Testis (tissue), 2 donors: ENCODE data around the gene SEC24B.

Experiments used
- CTCF ChIP-seq, 3 experiments: fragments of 450-650 bp in 2 of 3; fragments of 200-600 bp in 1 of 3; sonication (generic) in 1 of 3; IDR thresholded peaks; one replicate each; pipeline ENCODE4 v1.5.1; 2016 to 2019; ENCODE audit warnings: antibody characterized with exemption in 3 of 3, mild to moderate bottlenecking in 2 of 3, moderate library complexity in 1 of 3
- POLR2A ChIP-seq: fragments of 450-650 bp; IDR thresholded peaks from one replicate; pipeline ENCODE4 v1.6.1; 2017; ENCODE audit warnings: antibody characterized with exemption, mild to moderate bottlenecking, moderate library complexity

- no peak for TF ChIP-seq CTCF (IDR thresholded peaks at IDR 0.05)
- TF ChIP-seq POLR2A, result no peak
Measured at GRCh38 chr4:109412776-109413175, 20.8 kb upstream of the SEC24B start.
